ENCODE data around the gene AGBL1.
"Not testable (repeated sequence)": the region's sequence is repeated elsewhere in the genome, so short reads cannot be mapped to it uniquely, and the experiment has no call there.

Gene AGBL1

GRCh38 chr15:87032295-87032694 is 952.6 kb downstream of the AGBL1 start:
- DNase-seq, result no peak

DNA sequence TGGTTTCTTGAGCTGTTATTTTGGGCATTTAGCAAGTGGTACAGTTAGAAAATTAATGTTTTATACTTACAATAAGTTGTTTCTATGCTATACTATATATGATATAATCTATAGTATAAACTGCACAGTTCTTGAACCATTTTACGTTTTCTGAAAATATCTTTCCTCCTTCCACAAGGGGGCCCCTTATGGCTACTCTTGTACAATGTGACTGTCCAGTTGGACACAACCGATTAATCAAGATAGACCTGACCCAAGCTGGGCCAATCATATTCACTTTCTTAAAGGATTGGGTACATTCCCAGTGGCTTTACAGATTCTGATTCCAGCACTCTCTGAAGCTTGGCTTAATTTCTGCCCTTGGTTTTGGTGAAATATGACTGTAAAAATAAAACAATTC is 953.4 kb downstream of the AGBL1 start:
- no peak for DNase-seq

DNA sequence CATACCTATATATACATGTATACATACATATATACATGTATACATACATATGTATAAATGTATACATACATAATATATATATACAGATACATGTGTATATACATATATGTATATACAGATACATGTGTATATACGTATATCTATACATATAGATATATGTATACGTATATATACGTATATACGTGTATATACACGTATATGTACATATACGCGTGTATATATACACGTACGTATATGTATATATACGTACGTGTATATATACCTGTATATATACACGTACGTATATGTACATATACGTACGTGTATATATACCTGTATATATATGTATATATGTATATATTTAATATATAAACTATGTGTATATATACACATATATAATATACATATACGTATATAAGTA is 955.2 kb downstream of the AGBL1 start:
- DNase-seq, result no peak

GRCh38 chr15:87038404-87038803 is 958.7 kb downstream of the AGBL1 start:
- no peak for DNase-seq

- DNase-seq, result not testable (repeated sequence)
These were observed 962.9 kb downstream of the AGBL1 start for GRCh38 chr15:87042619-87043018.

DNA sequence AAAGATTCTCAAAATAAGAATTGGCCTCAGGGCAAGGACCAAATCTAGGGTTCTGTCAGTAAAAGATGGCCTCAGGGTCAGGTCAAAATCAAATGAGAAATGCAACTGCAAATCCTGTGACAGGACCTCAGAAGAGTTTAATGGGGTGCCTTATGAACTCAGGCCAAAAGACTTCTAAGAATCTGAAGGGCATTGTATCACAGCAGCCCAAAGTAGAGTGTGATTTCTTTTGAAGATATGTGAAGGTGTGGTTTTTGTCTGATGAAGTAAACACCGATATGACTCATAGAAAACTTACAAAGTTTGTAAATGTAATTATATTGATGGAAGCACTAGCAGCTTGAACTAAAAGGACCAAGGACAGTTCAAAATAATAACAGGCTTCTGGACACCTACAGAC is 966.1 kb downstream of the AGBL1 start:
- DNase-seq, result no peak

GRCh38 chr15:87047203-87047965 is 967.7 kb downstream of the AGBL1 start:
- no peak for DNase-seq
